Activated T-helper 2 cell treated with anti-CD3 and anti-CD28 coated beads, Interferon-gamma antibody, Interleukin-2, Interleukin-4, amounts not matched to agents 10 μg/mL and 5 μg/mL and 100 μg/mL, durations not matched to agents 14 hours and 24 hours and 36 hours (primary cell): ENCODE measurements around the gene NR6A1. TPM values are rescaled to one million over a fixed set of nuclear protein-coding genes. Genes with fewer than 3 reads are reported as not detected.

Experiments
- DNase-seq: peaks from one replicate; pipeline ENCODE4 v3.0.0; 2021; ENCODE audit warnings: low spot score
- H3K27ac Mint-ChIP-seq: one replicate; pipeline ENCODE4 v1.8.0; 2021; ENCODE audit warnings: mixed read lengths
- H3K27me3 Mint-ChIP-seq: one replicate; pipeline ENCODE4 v1.8.0; 2021; ENCODE audit warnings: low read depth, mixed read lengths
- H3K36me3 Mint-ChIP-seq: one replicate; pipeline ENCODE4 v1.8.0; 2021; ENCODE audit warnings: low read depth, mixed read lengths
- H3K4me1 Mint-ChIP-seq: one replicate; pipeline ENCODE4 v1.8.0; 2021; ENCODE audit warnings: low read depth, mixed read lengths
- H3K4me3 Mint-ChIP-seq: one replicate; pipeline ENCODE4 v1.8.0; 2021; ENCODE audit warnings: low read depth, mild to moderate bottlenecking, moderate library complexity, mixed read lengths
- H3K9me3 Mint-ChIP-seq: one replicate; pipeline ENCODE4 v1.8.0; 2021; ENCODE audit warnings: mixed read lengths
- intact Hi-C: fragments of 100-400 bp; cut with micrococcal nuclease; formaldehyde crosslinking; loops from one replicate; pipeline ENCODE4 v1.15.1; 2023
- total RNA-seq: library from RNA; stranded (reverse); gene quantifications from 2 replicates; pipeline ENCODE4 v1.2.3, GENCODE V29; 2022

NR6A1 gene
- total RNA-seq, 1 donor from 2014 or later: 1.5 TPM

DNA sequence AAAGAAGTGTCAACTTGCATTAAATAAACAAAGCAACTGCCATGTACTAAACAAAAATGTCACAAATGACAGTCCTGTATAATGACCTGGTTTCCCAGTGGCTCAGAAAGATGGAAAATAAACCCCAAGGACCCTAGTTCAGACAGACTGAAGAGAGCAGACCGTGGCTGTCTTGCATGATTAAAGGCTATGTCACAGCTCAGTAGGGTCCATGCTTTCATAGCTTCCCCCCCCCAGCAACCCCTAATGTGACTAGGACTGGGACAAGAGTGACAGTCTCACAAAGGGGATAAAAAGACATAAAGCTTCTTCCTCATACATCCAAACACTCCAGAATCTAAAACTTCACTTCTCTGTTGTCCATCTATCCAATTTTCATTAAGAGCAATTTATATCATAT, 113.6 kb downstream of the NR6A1 start:
- intact Hi-C loops: loop anchor here (5.0 kb wide), 1 partner anchor 115 kb away; the partner anchor contains the start of gene NR6A1
- Mint-ChIP-seq H3K9me3 (no peaks in the 10 kb centered on the region), H3K27ac (no peak overlapping the region), H3K4me1 (peaks cover 26% of the 10 kb centered on the region), H3K36me3 (no peaks in the 10 kb centered on the region), H3K4me3 (no peak overlapping the region), H3K27me3 (peaks cover 3% of the 10 kb centered on the region)
- DNase-seq: no peak

DNA sequence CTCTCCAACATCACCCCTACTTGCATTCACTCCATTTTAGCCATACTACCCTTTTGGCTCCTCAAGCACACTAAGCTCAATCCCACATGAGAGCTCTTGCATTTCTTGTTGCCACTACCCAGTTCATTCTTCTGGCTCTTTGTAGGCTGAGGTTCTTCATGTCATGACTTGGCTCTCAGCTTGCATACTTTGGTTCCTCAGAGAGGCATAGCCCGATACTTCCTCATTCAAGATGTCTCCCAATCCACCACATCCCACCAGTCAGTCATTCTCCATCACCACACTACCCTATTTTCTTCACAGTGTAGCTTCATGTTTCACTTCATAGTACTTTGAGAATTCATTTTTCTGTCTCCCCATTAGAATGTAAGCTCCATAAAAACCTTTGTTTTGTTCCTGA, 116.7 kb downstream of the NR6A1 start:
- intact Hi-C loops: no loop called here
- Mint-ChIP-seq H3K9me3 (no peaks in the 10 kb centered on the region), H3K27me3 (peaks cover 7% of the 10 kb centered on the region), H3K4me1 (peaks cover 14% of the 10 kb centered on the region), H3K4me3 (no peak overlapping the region), H3K36me3 (no peaks in the 10 kb centered on the region), H3K27ac (no peak overlapping the region)
- no peak for DNase-seq

DNA sequence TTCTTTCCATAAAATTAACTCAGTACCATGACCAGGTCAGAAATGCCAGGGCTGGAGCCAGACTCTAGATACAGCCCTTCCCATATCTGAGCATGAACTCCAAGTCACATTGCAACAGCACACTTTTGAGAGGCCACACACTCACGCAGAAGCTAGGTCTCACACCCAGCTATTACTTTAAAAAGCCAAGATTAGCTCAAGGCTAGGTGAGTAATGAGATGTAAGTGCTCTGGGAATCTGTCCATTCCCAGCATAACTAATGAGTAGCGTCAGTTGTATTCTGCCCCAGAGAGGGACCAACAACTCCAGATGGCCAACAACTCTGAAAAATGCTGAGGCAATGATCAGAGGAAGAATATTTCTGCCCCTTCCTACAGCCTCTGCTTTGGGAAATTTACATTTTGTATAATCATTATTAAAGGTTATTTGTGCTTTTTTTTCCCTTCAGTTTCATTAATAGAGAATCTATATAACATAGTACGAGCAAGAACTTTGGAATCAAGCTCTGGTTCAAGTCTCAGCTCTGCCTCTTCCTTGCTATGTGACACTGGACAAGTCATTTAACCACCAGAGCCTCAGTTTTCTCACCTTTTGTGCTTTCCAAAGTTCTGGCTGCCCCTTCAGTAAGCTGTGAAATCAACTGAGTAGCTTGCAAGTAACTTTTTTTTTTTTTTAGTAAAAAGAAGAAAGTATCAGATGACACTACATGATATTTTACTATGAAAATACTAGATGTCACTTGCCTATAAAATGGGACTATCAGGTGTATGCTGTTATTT, 118.3 kb downstream of the NR6A1 start:
- DNase-seq: no peak
- H3K27ac Mint-ChIP-seq: no peak overlapping the region
- no peak overlapping the region for H3K4me3 Mint-ChIP-seq
- H3K9me3 Mint-ChIP-seq: no peaks in the 10 kb centered on the region
- no peaks in the 10 kb centered on the region for H3K4me1 Mint-ChIP-seq
- no peaks in the 10 kb centered on the region for H3K36me3 Mint-ChIP-seq
- peaks cover 20% of the 10 kb centered on the region for H3K27me3 Mint-ChIP-seq
- intact Hi-C loops: no loop called here

DNA sequence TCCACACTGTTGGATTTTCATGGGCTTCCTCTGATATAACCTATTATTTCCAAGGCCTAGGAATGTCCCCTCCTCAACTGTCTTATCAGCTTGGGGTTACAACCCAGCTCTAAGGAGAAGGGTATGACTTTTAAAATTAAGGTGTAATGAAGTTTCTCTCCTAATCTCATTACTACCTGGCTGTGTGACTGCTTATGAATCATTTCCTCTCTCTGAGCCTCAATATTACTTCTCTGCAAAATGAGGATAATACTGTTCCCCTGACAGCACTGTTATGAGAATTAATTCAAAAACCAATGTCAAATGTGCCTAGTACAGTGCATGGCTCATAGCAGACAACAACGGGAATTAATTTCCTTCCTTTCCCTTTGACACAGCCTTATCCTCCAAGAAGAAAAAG, 118.9 kb downstream of the NR6A1 start:
- no peaks in the 10 kb centered on the region for H3K36me3 Mint-ChIP-seq
- H3K9me3 Mint-ChIP-seq: no peaks in the 10 kb centered on the region
- no peaks in the 10 kb centered on the region for H3K4me1 Mint-ChIP-seq
- DNase-seq: no peak
- H3K4me3 Mint-ChIP-seq: no peak overlapping the region
- no peak overlapping the region for H3K27ac Mint-ChIP-seq
- intact Hi-C loops: no loop called here
- H3K27me3 Mint-ChIP-seq: peaks cover 22% of the 10 kb centered on the region

DNA sequence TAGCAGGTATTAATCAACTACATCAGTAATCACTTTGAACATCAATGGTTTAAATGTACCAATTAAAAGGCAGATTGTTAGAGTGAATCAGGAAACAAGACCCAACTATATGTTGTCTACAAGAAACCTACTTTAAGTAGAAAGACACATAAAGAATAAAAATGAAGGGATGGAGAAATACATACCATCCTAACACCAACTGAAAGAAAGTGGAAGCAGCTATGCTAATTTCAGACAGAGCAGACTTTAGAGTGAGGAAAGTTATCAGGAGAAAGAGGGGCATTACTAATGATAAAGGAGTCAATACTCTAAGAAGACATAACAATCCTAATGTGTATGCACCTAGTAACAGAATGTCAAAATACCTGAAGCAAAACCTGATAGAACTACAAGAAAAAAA, 125.8 kb downstream of the NR6A1 start:
- peaks cover 8% of the 10 kb centered on the region for H3K9me3 Mint-ChIP-seq
- peaks cover 35% of the 10 kb centered on the region for H3K27me3 Mint-ChIP-seq
- H3K27ac Mint-ChIP-seq: no peak overlapping the region
- no peaks in the 10 kb centered on the region for H3K4me1 Mint-ChIP-seq
- DNase-seq: no peak
- no peak overlapping the region for H3K4me3 Mint-ChIP-seq
- no peaks in the 10 kb centered on the region for H3K36me3 Mint-ChIP-seq
- intact Hi-C loops: no loop called here

DNA sequence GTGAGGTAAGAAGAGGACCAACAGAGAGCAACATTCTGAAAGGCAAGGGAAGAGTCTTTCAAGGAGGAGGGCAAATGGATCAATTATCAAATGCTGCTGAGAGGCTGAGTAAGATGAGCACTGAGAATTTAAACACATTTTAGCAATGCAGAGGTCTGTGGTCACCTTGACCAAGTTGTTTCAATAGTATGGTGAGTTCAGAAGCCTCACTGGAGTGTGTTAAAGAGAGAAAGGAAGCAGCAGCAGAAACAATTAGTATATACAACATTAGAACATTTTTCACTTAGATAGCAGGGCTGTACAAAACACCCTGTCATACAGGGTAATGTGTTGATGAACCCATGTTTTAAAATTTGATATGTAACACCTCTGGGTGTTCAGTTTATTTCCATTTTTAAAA, 131.5 kb downstream of the NR6A1 start:
- Mint-ChIP-seq H3K27ac (no peak overlapping the region), H3K4me3 (no peak overlapping the region), H3K4me1 (no peaks in the 10 kb centered on the region), H3K36me3 (no peaks in the 10 kb centered on the region), H3K27me3 (peaks cover 29% of the 10 kb centered on the region), H3K9me3 (no peaks in the 10 kb centered on the region)
- intact Hi-C loops: no loop called here
- DNase-seq: no peak

DNA sequence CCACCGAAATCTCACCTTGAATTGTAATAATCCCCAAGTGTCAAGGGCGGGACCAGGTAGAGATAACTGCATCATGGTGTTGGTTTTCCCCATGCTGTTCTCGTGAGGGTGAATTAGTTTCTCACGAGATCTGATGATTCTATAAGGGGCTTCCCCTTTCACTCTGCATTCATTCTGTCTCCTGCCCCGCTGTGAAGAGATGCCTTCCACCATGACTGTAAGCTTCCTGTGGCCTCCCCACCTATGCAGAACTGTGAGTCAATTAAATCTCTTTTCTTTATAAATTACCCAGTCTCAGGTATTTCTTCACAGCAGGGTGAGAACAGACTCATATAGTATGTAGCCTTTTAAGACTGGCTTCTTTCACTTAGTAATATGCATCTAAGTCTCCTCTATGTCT, 135.8 kb downstream of the NR6A1 start:
- Mint-ChIP-seq H3K4me3 (no peak overlapping the region), H3K36me3 (no peaks in the 10 kb centered on the region), H3K27ac (no peak overlapping the region), H3K4me1 (peaks cover 6% of the 10 kb centered on the region), H3K9me3 (no peaks in the 10 kb centered on the region), H3K27me3 (peaks cover 25% of the 10 kb centered on the region)
- intact Hi-C loops: no loop called here
- DNase-seq: no peak

DNA sequence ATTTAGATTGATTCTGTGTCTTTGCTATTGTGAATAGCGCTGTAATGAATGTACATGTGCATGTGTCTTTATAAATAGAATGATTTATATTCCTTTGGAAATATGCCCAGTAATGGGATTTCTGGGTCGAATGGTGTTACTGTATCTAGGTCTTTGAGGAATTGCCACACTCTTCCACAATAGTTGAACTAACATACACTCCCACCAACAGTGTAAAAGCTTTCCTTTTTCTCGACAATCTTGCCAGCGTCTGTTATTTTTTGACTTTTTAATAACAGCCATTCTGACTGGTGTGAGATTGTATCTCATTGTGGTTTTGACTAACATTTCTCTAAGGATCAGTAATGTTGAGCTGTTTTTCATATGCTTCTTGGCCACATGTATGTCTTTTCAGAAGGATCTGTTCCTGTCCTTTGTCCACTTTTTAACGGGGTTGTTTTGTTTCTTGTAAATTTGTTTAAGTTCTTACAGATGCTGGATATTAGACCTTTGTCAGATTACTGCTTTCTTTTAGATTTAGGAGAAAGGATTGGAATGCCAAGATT, 139.0 kb downstream of the NR6A1 start:
- no peak overlapping the region for H3K27ac Mint-ChIP-seq
- H3K36me3 Mint-ChIP-seq: no peaks in the 10 kb centered on the region
- intact Hi-C loops: no loop called here
- peaks cover 13% of the 10 kb centered on the region for H3K27me3 Mint-ChIP-seq
- no peak for DNase-seq
- no peaks in the 10 kb centered on the region for H3K9me3 Mint-ChIP-seq
- H3K4me3 Mint-ChIP-seq: no peak overlapping the region
- H3K4me1 Mint-ChIP-seq: peaks cover 6% of the 10 kb centered on the region

DNA sequence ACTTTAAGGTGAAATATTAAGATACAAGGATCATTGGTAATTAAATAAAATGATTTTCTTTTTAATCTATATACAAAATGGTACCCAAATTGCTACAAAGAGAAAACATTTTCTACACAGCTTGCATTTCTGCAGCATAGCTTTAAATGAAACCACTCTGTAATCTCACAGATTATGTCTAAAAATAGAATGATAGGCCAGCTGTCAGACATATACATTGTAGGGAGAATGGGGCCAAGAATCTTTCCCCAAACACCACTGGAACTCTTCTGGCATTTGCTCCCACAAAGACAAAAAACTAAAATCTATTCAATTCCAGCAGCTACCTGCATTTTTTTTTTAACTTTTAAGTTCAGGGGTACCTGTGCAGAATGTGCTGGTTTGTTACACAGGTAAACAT, 139.8 kb downstream of the NR6A1 start:
- H3K4me1 Mint-ChIP-seq: peaks cover 6% of the 10 kb centered on the region
- intact Hi-C loops: no loop called here
- H3K27ac Mint-ChIP-seq: no peak overlapping the region
- no peaks in the 10 kb centered on the region for H3K36me3 Mint-ChIP-seq
- no peaks in the 10 kb centered on the region for H3K9me3 Mint-ChIP-seq
- peaks cover 7% of the 10 kb centered on the region for H3K27me3 Mint-ChIP-seq
- no peak for DNase-seq
- no peak overlapping the region for H3K4me3 Mint-ChIP-seq

DNA sequence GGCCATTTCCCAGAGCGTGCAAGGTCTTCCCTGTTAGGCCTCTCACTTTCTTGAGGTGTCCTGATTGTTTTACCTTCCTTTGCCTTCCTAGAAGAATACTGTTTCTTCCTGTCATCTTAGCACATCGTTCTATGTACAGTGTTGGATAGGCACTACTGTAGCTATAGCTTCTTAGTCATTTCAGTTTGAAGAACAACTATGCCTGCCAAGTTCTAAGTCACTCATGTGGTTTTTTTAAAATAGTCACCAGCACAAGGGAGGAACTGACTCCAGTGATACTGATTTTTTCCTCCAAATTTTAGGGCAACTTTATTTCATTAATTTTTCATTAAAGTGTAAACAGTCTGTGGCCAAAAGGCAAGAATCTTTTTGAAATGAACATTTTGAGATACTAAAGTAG, 141.5 kb downstream of the NR6A1 start:
- Mint-ChIP-seq H3K4me1 (peaks cover 14% of the 10 kb centered on the region), H3K4me3 (no peak overlapping the region), H3K27me3 (no peaks in the 10 kb centered on the region), H3K9me3 (no peaks in the 10 kb centered on the region), H3K36me3 (no peaks in the 10 kb centered on the region), H3K27ac (no peak overlapping the region)
- intact Hi-C loops: no loop called here
- DNase-seq: no peak

DNA sequence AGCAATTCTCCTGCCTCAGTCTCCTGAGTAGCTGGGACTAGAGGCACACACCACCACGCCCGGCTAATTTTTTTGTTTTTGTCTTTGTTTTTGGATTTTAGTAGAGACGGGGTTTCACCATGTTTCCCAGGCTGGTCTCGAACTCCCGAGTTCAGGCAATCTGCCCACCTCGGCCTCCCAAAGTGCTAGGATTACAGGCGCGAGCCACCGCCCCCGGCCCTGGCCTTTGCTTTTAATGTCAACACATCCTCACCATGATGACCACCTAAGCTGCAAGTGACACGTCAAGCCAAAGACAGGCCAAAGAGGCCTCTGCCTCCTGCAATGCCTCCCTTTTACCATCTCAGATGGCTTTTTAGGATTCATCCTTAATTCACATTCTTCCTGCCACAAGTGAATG, 142.4 kb downstream of the NR6A1 start:
- DNase-seq: no peak
- peaks cover 16% of the 10 kb centered on the region for H3K4me1 Mint-ChIP-seq
- no peaks in the 10 kb centered on the region for H3K9me3 Mint-ChIP-seq
- H3K4me3 Mint-ChIP-seq: no peak overlapping the region
- peaks cover 3% of the 10 kb centered on the region for H3K27me3 Mint-ChIP-seq
- intact Hi-C loops: no loop called here
- no peaks in the 10 kb centered on the region for H3K36me3 Mint-ChIP-seq
- H3K27ac Mint-ChIP-seq: no peak overlapping the region

DNA sequence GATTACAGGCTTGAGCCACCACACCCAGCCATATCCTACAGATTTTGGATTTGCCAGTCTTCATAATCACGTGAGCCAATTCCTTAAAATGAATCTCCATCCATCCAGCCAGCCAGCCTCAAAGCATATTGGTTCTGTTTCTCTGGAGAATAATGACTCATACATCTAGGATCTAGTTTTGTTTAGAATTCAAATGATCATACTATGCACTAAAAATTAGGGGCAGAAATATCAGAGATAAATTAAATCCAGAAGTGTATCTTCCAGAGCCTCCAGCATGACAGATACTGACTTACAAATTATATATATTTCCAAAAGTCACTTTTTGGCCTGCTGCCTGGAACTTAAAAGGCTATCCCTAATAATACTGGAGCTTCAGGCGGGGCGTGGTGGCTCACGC, 144.8 kb downstream of the NR6A1 start:
- Mint-ChIP-seq H3K4me3 (no peak overlapping the region), H3K36me3 (no peaks in the 10 kb centered on the region), H3K4me1 (peaks cover 10% of the 10 kb centered on the region), H3K9me3 (no peaks in the 10 kb centered on the region), H3K27me3 (peaks cover 11% of the 10 kb centered on the region), H3K27ac (no peak overlapping the region)
- intact Hi-C loops: no loop called here
- no peak for DNase-seq

DNA sequence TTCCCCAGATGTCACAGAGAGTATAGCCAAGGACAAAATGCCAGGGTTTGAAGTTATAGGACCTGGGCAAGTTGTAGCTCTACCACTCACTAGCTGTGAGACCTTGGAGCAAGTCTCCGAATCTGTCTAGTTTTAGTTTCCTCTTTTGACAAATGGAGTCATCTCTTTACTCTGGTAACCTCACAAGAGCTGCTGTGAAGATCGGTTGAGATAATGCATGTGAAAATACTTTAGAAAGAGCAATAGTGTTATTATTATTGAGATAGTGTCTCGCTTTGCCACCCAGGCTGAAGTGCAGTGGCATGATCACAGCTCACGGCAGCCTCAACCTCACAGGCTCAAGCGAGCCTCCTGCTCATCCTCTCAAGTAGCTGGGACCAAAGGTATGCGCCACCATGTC, 146.0 kb downstream of the NR6A1 start:
- Mint-ChIP-seq H3K4me3 (no peak overlapping the region), H3K9me3 (no peaks in the 10 kb centered on the region), H3K27me3 (peaks cover 11% of the 10 kb centered on the region), H3K36me3 (no peaks in the 10 kb centered on the region), H3K27ac (no peak overlapping the region), H3K4me1 (peaks cover 10% of the 10 kb centered on the region)
- intact Hi-C loops: loop anchor here (2.0 kb wide), 1 partner anchor 46 kb away; no protein-coding TSS in a partner anchor
- DNase-seq: no peak
